ENCODE results near the gene NUAK1. TPM values are rescaled to one million over a fixed set of nuclear protein-coding genes. Genes with fewer than 3 reads are reported as not detected.
A peak's percentile ranks its signal among the peaks of the same experiment; 100 is the strongest.

The NUAK1 gene
- 67.1 TPM for polyA plus RNA-seq (2013, experiment 1 of 2; ENCODE audit: insufficient read length)
- polyA plus RNA-seq (2013, experiment 2 of 2; ENCODE audit: insufficient read length) = 68.6 TPM

- DNase-seq = peak; percentile 93
Observed at GRCh38 chr12:106138633-106139421, at the start of gene NUAK1. TSS of gene NUAK1 (minus strand) at chr12:106138954. CDS start at chr12:106138653, 301 bp downstream.

DNA sequence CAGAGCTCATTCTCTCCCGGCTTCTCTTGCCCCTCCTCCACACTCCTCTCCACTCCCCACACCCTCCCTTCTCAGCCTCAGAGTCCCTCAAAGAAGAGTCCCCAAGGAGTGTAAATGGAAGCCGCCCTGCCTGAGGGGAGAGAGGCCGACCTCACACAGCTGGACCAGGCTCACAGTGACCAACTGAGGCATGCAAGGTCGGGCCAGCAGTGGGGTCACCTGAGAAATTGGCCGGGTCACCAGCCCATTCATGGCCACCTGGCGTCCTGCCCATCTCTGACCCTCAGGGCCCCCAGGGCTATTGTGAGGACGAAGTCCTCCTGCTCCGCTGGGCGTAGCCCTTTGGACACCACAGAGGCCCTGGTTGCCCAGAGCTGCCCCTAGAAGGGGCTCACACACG lies 49.5 kb upstream of the NUAK1 start:
- DNase-seq = no peak

DNA sequence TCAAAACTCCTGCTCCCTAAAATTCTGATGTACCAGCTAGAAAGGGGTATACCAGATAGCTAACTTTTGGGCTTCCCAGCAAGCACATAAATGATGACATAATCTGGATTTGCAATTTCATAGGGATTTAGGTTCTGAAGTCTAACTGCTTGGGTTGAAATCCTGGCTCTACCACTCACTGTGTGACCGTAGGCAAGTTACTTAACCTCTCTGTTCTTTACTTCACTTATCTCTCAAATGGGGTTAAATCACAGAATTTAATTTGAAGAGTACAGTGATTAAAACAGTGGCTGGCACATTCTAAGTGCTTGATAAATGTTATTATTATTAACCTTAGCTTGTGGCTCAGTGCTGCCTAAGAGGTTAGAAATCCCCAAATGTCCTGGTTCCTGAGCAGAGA lies 49.1 kb upstream of the NUAK1 start:
- DNase-seq = no peak

DNA sequence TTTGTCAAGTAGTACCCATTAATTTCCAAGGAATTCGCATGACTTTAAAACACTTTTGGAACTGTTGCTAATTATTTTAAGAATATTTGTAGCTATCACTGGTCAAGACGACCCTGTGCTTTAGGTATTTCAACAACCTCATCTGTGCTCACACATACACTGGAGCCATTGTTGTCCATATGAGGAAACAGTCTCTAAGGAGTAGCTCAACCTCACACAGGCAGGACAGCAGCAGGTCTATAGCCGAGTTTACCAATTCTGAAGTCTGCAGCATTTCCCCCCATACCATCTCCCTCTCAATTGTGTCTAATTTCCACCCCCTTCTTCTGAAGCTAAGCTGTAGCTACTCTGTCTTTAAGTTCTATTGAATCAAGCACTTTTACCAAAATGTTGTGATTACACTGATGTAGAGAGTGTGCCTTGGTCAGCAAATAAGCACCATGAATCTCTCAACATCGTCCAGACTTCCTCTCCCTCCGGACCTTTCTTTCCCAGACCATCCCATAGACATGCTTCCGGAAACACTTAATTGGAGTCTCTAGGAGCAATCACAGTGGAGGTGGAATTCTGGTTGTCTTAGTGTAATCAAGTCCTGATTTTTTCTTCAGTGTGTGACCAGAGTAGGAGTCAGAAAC lies 48.5 kb upstream of the NUAK1 start:
- no peak for DNase-seq

DNA sequence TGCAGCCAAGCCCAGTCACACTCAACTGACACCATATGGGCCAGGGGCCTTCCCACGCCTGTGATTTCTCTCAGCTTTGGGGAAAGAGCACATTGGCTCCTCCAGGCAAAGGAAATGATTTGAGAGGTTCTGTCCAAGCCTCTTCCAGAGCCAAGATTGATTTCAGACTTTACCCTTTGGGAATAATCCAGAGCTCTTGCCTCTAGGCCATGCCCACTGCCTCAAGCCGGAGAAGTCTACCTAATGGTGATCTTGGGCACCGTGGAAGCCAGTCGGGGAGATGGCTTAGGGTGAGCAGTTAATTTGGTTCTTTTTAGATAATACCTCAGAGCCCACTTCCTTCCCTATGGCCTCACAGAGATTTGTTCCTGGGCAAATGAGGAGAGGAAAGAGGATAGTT lies 45.0 kb upstream of the NUAK1 start:
- no peak for DNase-seq

DNA sequence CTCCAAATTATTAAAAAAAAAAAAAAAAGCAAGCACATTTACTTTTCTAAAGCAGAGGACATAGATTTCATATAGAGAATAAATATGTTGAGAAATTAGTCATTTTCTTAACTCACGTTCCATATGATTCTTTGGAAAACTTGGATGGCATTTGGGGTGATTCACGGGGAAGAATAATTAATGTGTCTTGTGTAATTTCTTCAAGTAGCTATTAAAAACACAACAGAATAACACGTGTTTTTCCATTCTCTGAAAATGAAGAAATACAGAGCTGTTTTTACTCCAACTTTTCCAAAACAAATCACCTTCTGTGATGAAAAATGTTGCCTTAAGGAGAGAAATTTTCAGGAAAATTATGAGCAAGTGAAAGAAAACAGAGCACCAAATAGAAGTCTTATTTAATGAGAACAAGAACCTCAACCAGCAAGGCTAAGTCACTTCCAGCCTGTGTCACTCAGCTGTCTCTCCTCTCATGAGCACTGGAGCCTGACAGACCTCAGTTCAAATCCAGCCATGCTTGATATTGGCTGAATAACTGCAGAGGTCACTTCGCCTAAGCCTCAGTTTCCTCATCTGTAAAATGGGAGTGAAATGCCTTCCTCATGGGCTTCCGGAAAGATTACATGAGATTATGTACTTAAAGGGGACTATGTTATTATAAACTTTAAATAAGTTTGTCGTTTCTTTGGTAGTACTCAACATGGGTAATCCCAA lies 42.8 kb upstream of the NUAK1 start:
- no peak for DNase-seq

GRCh38 chr12:106179086-106179485 lies 40.3 kb upstream of the NUAK1 start:
- DNase-seq = no peak

- no peak for DNase-seq
Observed at GRCh38 chr12:106178562-106178961, 39.8 kb upstream of the NUAK1 start.

GRCh38 chr12:106176560-106176959 lies 37.8 kb upstream of the NUAK1 start:
- no peak for DNase-seq

DNA sequence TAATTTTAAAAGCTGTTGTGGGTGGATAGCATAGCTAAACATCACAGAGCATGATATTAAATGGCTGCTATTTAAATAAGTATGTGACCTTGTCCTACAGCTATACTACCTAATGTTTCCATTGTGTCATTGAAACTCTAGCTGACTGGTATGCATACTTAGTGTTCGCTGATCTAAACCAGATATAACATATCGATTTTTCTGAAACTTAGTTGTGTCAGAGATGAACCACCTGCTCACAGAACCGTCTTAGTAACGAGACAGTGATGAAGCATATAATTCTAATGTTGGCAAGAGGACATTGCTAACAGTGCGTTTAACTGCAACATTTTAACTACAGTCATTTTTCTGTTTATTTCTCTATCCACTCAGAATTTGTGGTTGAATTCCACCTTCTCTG lies 36.1 kb upstream of the NUAK1 start:
- peak; percentile 7 for DNase-seq

GRCh38 chr12:106173442-106173841 lies 34.7 kb upstream of the NUAK1 start:
- DNase-seq = no peak

GRCh38 chr12:106171117-106171750 lies 32.5 kb upstream of the NUAK1 start:
- peak; percentile 10 for DNase-seq

- peak; percentile 82 for DNase-seq
Observed at GRCh38 chr12:106170285-106170684, 31.5 kb upstream of the NUAK1 start.

- DNase-seq = no peak
Observed at GRCh38 chr12:106163712-106164111, 25.0 kb upstream of the NUAK1 start.

DNA sequence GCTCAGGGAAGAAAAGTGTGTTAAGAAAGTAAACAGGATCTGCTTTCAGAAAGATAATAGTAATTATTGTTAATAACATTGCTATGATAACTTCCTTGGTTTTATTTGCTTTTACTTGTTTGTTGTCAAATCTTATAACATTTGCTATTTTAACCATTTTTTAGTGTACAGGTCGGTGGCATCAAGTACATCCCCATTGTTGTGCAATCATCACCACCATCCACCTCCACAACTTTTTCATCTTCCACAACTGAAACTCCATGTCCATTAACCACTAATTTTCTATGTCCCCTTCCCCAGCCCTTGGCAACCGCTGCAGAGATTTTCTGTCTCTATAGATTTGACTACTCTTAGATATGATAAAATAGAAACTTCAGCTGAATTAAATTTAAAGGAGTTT lies 22.7 kb upstream of the NUAK1 start:
- DNase-seq = no peak

GRCh38 chr12:106160915-106161314 lies 22.2 kb upstream of the NUAK1 start:
- no peak for DNase-seq

DNA sequence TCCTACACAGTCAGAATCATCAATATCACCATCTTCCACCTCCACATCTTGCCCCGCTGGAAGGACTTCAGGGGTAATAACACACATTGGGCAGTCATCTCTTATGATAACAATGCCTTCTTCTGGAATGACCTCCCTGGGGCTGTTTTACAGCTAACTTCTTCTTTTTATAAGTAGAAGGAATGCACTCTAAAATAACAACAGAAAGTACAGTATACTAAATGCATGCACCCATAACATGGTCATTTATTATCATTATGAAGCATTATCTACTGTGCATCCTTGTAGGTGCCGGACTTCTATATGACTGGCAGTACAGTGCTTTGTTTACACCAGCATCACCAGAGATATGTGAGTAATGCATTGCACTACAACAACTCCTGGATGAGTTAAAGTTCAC lies 19.0 kb upstream of the NUAK1 start:
- DNase-seq = peak; percentile 46

GRCh38 chr12:106154751-106155273 lies 16.1 kb upstream of the NUAK1 start:
- no peak for DNase-seq

DNA sequence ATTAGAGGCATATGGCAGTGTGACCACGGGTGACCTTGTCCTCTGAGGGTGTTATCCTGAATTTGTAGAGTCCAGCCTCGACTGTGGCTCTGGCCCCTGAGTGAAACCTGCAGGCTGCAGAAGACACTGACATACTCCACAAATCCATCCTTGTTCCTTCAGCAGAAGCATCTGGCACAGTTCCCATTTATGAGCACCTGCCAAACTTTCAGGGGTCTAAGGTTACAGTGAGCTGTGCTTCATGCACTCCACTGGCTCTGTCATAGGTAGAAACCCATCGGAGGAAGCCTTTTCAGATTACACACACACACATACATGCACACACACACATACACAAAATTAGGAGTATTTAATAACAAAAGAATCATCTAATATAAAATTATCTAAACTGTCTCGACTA lies 13.6 kb upstream of the NUAK1 start:
- no peak for DNase-seq

DNA sequence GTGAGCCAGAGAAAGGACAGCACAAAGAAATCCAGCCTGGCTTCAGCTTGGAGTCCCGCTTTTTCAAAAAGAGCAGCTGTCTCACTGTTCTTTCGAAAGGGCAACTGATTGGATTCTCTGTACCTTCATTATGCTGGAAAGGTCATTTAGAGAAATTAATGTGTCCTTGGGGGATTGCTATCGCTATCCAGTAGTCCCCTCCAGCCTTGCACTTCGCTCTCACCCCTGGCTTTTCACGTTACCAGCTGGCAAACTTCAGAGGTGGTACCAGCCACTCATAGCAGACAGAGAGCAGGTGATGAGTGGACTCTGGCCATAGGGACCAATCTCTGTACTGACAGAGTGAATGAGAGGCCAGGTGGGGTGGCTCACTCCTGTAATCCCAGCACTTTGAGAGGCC lies 11.8 kb upstream of the NUAK1 start:
- DNase-seq = no peak

DNA sequence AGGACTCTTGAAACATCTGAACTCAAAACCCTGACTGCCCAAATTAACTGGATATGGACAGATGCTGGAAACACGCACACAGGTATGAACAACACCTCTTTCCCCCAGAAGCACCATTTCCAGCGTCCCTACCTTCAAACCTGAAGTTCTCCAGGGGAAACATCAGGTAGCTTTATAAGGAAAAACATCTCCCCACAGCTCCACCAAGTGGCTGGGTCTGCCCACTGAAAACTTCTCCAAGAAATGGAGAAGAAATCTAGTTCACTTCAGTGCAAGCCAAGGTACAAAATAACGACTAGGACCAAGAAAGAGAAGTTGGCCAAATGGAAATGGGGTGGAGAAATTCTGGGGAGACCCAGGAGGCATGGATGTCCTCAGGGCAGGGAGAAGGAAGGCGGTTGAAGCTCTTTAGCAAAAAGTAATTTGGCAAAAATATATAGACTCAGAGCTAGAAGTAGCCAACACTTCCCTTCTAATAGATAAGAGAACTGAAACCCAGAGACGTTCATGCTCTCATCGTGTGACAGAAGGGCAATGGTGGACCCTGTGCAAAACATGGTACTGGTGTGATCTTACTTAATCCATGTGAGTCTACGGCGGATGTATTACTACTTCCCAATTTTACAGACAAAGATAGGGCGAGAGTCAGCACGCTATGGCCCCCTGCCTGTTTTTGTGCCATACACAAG lies 10.5 kb upstream of the NUAK1 start:
- no peak for DNase-seq

GRCh38 chr12:106147956-106148355 lies 9.2 kb upstream of the NUAK1 start:
- no peak for DNase-seq
